HCT116 (cell line): ENCODE results near the gene METTL15. TPM values are rescaled to one million over a fixed set of nuclear protein-coding genes. Genes with fewer than 3 reads are reported as not detected.

Experiments used
- ATAC-seq: fragments of 200-7000 bp; cut with Tn5 transposase; 2 replicates; pipeline ENCODE4 v1.9.1; 2020; ENCODE audit warnings: mild to moderate bottlenecking, moderate library complexity
- BruUV-seq: library from RNA; stranded (reverse); fragments of 400-500 nt; replicated peaks from 2 replicates; lab custom pipeline; 2021; lab: Mats Ljungman, UMichigan
- CTCF ChIA-PET: fragments of 300-600 bp; sonication (Branson Sonifier 250); formaldehyde crosslinking; loops from one replicate; lab custom pipeline; 2021; ENCODE audit warnings: antibody characterized with exemption; lab: Charles Lee
- POLR2A ChIA-PET: fragments of 300-600, 350-600 bp; sonication (Branson Sonifier 250); formaldehyde crosslinking; loops from one replicate; lab custom pipeline; 2021; ENCODE audit warnings: antibody characterized with exemption; lab: Charles Lee
- RAD21 ChIA-PET, 2 experiments: fragments of 300-600 bp; sonication (Branson Sonifier 250); formaldehyde crosslinking; loops; one replicate each; lab custom pipeline; 2023; ENCODE audit warnings: low total read pairs in 2 of 2; ENCODE audit not compliant: uncharacterized antibody in 2 of 2, unreplicated experiment in 2 of 2, low non-redundant PET in 1 of 2; lab: Charles Lee
- DNase-seq: peaks from one replicate; pipeline ENCODE4 v3.0.0-alpha.2; 2010; ENCODE audit warnings: low read depth, low spot score
- H2AFZ ChIP-seq: fragments of 200-600 bp; shearing (Covaris generic), sonication (generic); 2 replicates; pipeline ENCODE4 v1.6.1; 2017; ENCODE audit warnings: low read depth, mixed run types, mixed read lengths, antibody characterized with exemption, low read length; ENCODE audit not compliant: poor library complexity, severe bottlenecking
- H3K27ac ChIP-seq: 2 replicates; pipeline ENCODE4 v1.5.1; 2012; ENCODE audit warnings: low read depth, low read length
- H3K27me3 ChIP-seq: fragments of 200-600 bp; sonication (generic); 2 replicates; pipeline ENCODE4 v1.6.1; 2016; ENCODE audit warnings: mixed run types, low read length, mixed read lengths; ENCODE audit not compliant: insufficient read depth
- H3K36me3 ChIP-seq, 2 experiments: fragments of 200-500 bp in 1 of 2; fragments of 200-600 bp in 1 of 2; sonication (Bioruptor generic) in 1 of 2; sonication (generic) in 1 of 2; 2 replicates each; pipeline versions ENCODE4 v1.5.1 to v1.6.1; 2014 to 2016; ENCODE audit warnings: low read length in 2 of 2, inconsistent platforms in 1 of 2, mixed read lengths in 1 of 2, mixed run types in 1 of 2; ENCODE audit not compliant: insufficient read depth in 2 of 2, control insufficient read depth in 1 of 2
- H3K4me1 ChIP-seq, 2 experiments: fragments of 200-600 bp in 1 of 2; sonication (generic) in 1 of 2; 2 replicates each; pipeline versions ENCODE4 v1.5.1 to v1.6.1; 2012 to 2017; ENCODE audit warnings: low read length in 2 of 2, inconsistent platforms in 1 of 2, mild to moderate bottlenecking in 1 of 2, mixed read lengths in 1 of 2, mixed run types in 1 of 2, moderate library complexity in 1 of 2; ENCODE audit not compliant: insufficient read depth in 2 of 2, control insufficient read depth in 1 of 2
- H3K4me2 ChIP-seq: fragments of 200-600 bp; sonication (generic); 2 replicates; pipeline ENCODE4 v1.6.1; 2017; ENCODE audit warnings: mixed run types, low read length, mixed read lengths
- H3K4me3 ChIP-seq, 2 experiments: fragments of 200-600 bp in 1 of 2; sonication (generic) in 1 of 2; replicated peaks in 1 of 2; 2 replicates each; pipeline ENCODE4 v1.5.1; 2011 to 2016; ENCODE audit warnings: low read length in 2 of 2, control low read depth in 1 of 2, low read depth in 1 of 2, mild to moderate bottlenecking in 1 of 2, mixed read lengths in 1 of 2, mixed run types in 1 of 2
- H3K79me2 ChIP-seq: fragments of 200-600 bp; sonication (generic); 2 replicates; pipeline ENCODE4 v1.6.1; 2017; ENCODE audit warnings: mild to moderate bottlenecking, mixed run types, low read length, moderate library complexity, mixed read lengths; ENCODE audit not compliant: insufficient read depth
- H3K9ac ChIP-seq: fragments of 200-600 bp; sonication (generic); 2 replicates; pipeline ENCODE4 v1.6.1; 2016; ENCODE audit warnings: low read length, mixed read lengths
- H3K9me2 ChIP-seq: fragments of 200-600 bp; sonication (generic), shearing (Covaris generic); 2 replicates; pipeline ENCODE4 v1.6.1; 2017; ENCODE audit warnings: mixed run types, mild to moderate bottlenecking, moderate library complexity; ENCODE audit not compliant: insufficient read depth
- H3K9me3 ChIP-seq, 2 experiments: fragments of 200-500 bp in 1 of 2; fragments of 200-600 bp in 1 of 2; sonication (Bioruptor generic) in 1 of 2; sonication (generic) in 1 of 2; 2 replicates each; pipeline ENCODE4 v1.6.1; 2014 to 2017; ENCODE audit warnings: low read length in 2 of 2, mixed read lengths in 2 of 2, inconsistent platforms in 1 of 2, low read depth in 1 of 2, mild to moderate bottlenecking in 1 of 2, mixed run types in 1 of 2, moderate library complexity in 1 of 2; ENCODE audit not compliant: control insufficient read depth in 1 of 2, insufficient read depth in 1 of 2
- H4K20me1 ChIP-seq: fragments of 200-600 bp; sonication (generic), shearing (Covaris generic); 2 replicates; pipeline ENCODE4 v1.6.1; 2017; ENCODE audit warnings: mixed run types, mild to moderate bottlenecking, moderate library complexity; ENCODE audit not compliant: insufficient read depth
- EGR1 ChIP-seq: IDR thresholded peaks from 2 replicates; pipeline ENCODE4 v1.6.1; 2012; ENCODE audit warnings: low read depth
- ELF1 ChIP-seq: IDR thresholded peaks from 2 replicates; pipeline ENCODE4 v1.6.1; 2012; ENCODE audit warnings: low read depth, borderline replicate concordance
- REST ChIP-seq: IDR thresholded peaks from 2 replicates; pipeline ENCODE4 v1.6.1; 2012; ENCODE audit warnings: low read depth
- SIN3A ChIP-seq: IDR thresholded peaks from 2 replicates; pipeline ENCODE4 v1.6.1; 2012; ENCODE audit warnings: low read depth
- TCF7L2 ChIP-seq: IDR thresholded peaks from 2 replicates; pipeline ENCODE4 v1.7.0; 2011; ENCODE audit warnings: borderline replicate concordance, inconsistent platforms; ENCODE audit not compliant: insufficient read depth, insufficient read length; ENCODE audit errors: extremely low read depth
- ZNF274 ChIP-seq: fragments of 200-500 bp; sonication (Bioruptor generic); IDR thresholded peaks from 2 replicates; pipeline ENCODE4 v1.6.1; 2014; ENCODE audit warnings: mild to moderate bottlenecking, low read depth, low read length, inconsistent platforms
- intact Hi-C: fragments of 100-400 bp; cut with micrococcal nuclease; formaldehyde crosslinking; loops from 2 replicates; pipeline ENCODE4 v1.10.0; 2022
- total RNA-seq: library from RNA; stranded (reverse); gene quantifications from one replicate; pipeline ENCODE4 v1.2.1, GENCODE V29; 2021; ENCODE audit not compliant: unreplicated experiment
- TF ChIP-seq, protein P1 (sequence below): IDR thresholded peaks from 2 replicates; pipeline ENCODE4 v1.6.1; 2012

Gene METTL15
- total RNA-seq, 1 experiment from 2014 or later = 25.3 TPM

GRCh38 chr11:28169816-28170215 is 61.6 kb downstream of the METTL15 start (continued):
- no peak for TF ChIP-seq ELF1
- TF ChIP-seq ZNF274 = no peak
- TF ChIP-seq, protein P1, sequence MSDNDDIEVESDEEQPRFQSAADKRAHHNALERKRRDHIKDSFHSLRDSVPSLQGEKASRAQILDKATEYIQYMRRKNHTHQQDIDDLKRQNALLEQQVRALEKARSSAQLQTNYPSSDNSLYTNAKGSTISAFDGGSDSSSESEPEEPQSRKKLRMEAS = no peak
- TF ChIP-seq, all 23 proteins: peak for 0

GRCh38 chr11:28170759-28171158 is 62.6 kb downstream of the METTL15 start:
- no peak for ATAC-seq
- Histone ChIP-seq H3K4me3 (no peak overlapping the region), H4K20me1 (no peaks in the 10 kb centered on the region), H3K36me3 (peaks cover 0 to 8% of the 10 kb centered on the region in 2 experiments; a peak in 1 of 4 replicates), H3K9ac (no peak overlapping the region), H3K27ac (no peak overlapping the region), H3K4me2 (no peak overlapping the region), H3K9me3 (peaks cover 0 to 3% of the 10 kb centered on the region in 2 experiments; a peak in 1 of 4 replicates), H3K27me3 (no peaks in the 10 kb centered on the region), H3K4me1 (peaks cover 3 to 4% of the 10 kb centered on the region in 2 experiments; a peak in 3 of 4 replicates), H2AFZ (no peak overlapping the region), H3K9me2 (no peaks in the 10 kb centered on the region), H3K79me2 (peaks cover 9% of the 10 kb centered on the region; the same call in 1 of the 2 replicates)
- DNase-seq = no peak
- TF ChIP-seq, protein P1 = no peak
- TF ChIP-seq EGR1 (no peak), REST (no peak), TCF7L2 (no peak), ELF1 (no peak), SIN3A (no peak)
- ChIA-PET RAD21 (no interaction called here), POLR2A (interaction anchor here (0.8 kb wide), 1 partner anchor 10 kb away, joined by 3 read pairs; no protein-coding TSS in a partner anchor), CTCF (no interaction called here)
- BruUV-seq = no TSS peak
- intact Hi-C loops = no loop called here
